Small intestine (tissue), 7 donors: ENCODE data around the gene IGSF11. TPM values are rescaled to one million over a fixed set of nuclear protein-coding genes. Genes with fewer than 3 reads are reported as not detected.
"Not testable (repeated sequence)": the region's sequence is repeated elsewhere in the genome, so short reads cannot be mapped to it uniquely, and the experiment has no call there.

ENCODE experiments used
- DNase-seq, 2 donors: peaks; one replicate each; pipeline versions ENCODE4 v3.0.0 to v3.0.0-alpha.2; 2013
- FAIRE-seq: peaks from 2 replicates; lab custom pipeline; 2012; peaks lifted over from hg19 to GRCh38; lab: Jason Lieb, UNC
- H3K27ac ChIP-seq, 3 donors: one replicate each; pipeline ENCODE4 v1.5.1; 2013; ENCODE audit warnings: low read length in 2 of 3, mild to moderate bottlenecking in 2 of 3, control low read depth in 1 of 3, inconsistent platforms in 1 of 3, low read depth in 1 of 3, moderate library complexity in 1 of 3
- H3K27me3 ChIP-seq, 3 donors: one replicate each; pipeline ENCODE4 v1.6.1; 2013; ENCODE audit warnings: low read length in 3 of 3, inconsistent platforms in 1 of 3; ENCODE audit not compliant: control insufficient read depth in 3 of 3, insufficient read depth in 3 of 3
- H3K36me3 ChIP-seq, 3 donors: one replicate each; pipeline ENCODE4 v1.6.1; 2013; ENCODE audit warnings: low read length in 3 of 3, inconsistent platforms in 1 of 3, low read depth in 1 of 3, mild to moderate bottlenecking in 1 of 3, moderate library complexity in 1 of 3; ENCODE audit not compliant: control insufficient read depth in 3 of 3, insufficient read depth in 2 of 3
- H3K4me1 ChIP-seq, 3 donors: one replicate each; pipeline ENCODE4 v1.6.1; 2013; ENCODE audit warnings: low read length in 2 of 3, inconsistent platforms in 1 of 3, low read depth in 1 of 3, mild to moderate bottlenecking in 1 of 3, moderate library complexity in 1 of 3; ENCODE audit not compliant: control insufficient read depth in 3 of 3, insufficient read depth in 2 of 3
- H3K4me3 ChIP-seq, 3 donors: one replicate each; pipeline ENCODE4 v1.5.1; 2013; ENCODE audit warnings: low read length in 3 of 3, control low read depth in 1 of 3, inconsistent platforms in 1 of 3, low read depth in 1 of 3, mild to moderate bottlenecking in 1 of 3, moderate library complexity in 1 of 3
- H3K9me3 ChIP-seq, 2 donors: one replicate each; pipeline ENCODE4 v1.6.1; 2013; ENCODE audit warnings: low read depth in 1 of 2, low read length in 1 of 2; ENCODE audit not compliant: control insufficient read depth in 2 of 2, insufficient read depth in 1 of 2
- WGBS, 3 donors: extraction: QIAGEN DNeasy Blood & Tissue Kit; methylation state at CpG; one replicate each; pipeline ENCODE4 v1.1.7; 2013; 5-methylcytosine and 5-hydroxymethylcytosine counted together
- polyA plus RNA-seq, 4 donors: library from polyadenylated mRNA; stranded (reverse) in 3 of 4; unstranded in 1 of 4; fragments of 200-250 nt in 3 of 4; fragments of 120-200 nt in 1 of 4; gene quantifications; one replicate each; pipeline versions ENCODE4 v1.2.1 to v1.2.3, GENCODE V29; 2013
- donor health status: healthy with polysubstance abuse.
- donor health status: control.
- donor health status: control.
- donor health status: Bipolar disorder and iron deficiency.
- donor health status: healthy.

Gene IGSF11
- polyA plus RNA-seq, 4 donors: 0.43 to 0.51 TPM; not detected in 2

GRCh38 chr3:118981494-118982134 lies 53.0 kb downstream of the IGSF11 start:
- H3K9me3 ChIP-seq: no peaks in the 10 kb centered on the region
- no peaks in the 10 kb centered on the region for H3K27me3 ChIP-seq
- no peak for DNase-seq
- no peaks in the 10 kb centered on the region for H3K4me1 ChIP-seq
- no peak for FAIRE-seq
- H3K4me3 ChIP-seq: no peak overlapping the region
- 76 to 82% (median 78%) methylated on average over 6 of the region's 6 CpGs for WGBS, 3 donors
- H3K27ac ChIP-seq: no peak overlapping the region
- H3K36me3 ChIP-seq: no peaks in the 10 kb centered on the region

- DNase-seq (no peak), FAIRE-seq (no peak)
- Histone ChIP-seq H3K27me3 (no peaks in the 10 kb centered on the region), H3K4me1 (no peaks in the 10 kb centered on the region), H3K4me3 (no peak overlapping the region), H3K9me3 (no peaks in the 10 kb centered on the region), H3K36me3 (no peaks in the 10 kb centered on the region), H3K27ac (no peak overlapping the region)
- 83 to 93% (median 85%) methylated on average over 2 of the region's 2 CpGs for WGBS, 3 donors
Measured at GRCh38 chr3:118980832-118981231, 53.8 kb downstream of the IGSF11 start.

- no peaks in the 10 kb centered on the region for H3K4me1 ChIP-seq
- no peak for FAIRE-seq
- 88 to 93% (median 93%) methylated on average over 5 of the region's 5 CpGs for WGBS, 3 donors
- DNase-seq: no peak
- no peaks in the 10 kb centered on the region for H3K27me3 ChIP-seq
- H3K36me3 ChIP-seq: no peaks in the 10 kb centered on the region
- H3K9me3 ChIP-seq: no peaks in the 10 kb centered on the region
- H3K4me3 ChIP-seq: no peak overlapping the region
- H3K27ac ChIP-seq: no peak overlapping the region
Measured at GRCh38 chr3:118978393-118978758, 56.3 kb downstream of the IGSF11 start.

- DNase-seq: no peak
- no peak for FAIRE-seq
- H3K4me1 ChIP-seq: no peaks in the 10 kb centered on the region
- no peaks in the 10 kb centered on the region for H3K27me3 ChIP-seq
- H3K27ac ChIP-seq: no peak overlapping the region
- no peaks in the 10 kb centered on the region for H3K36me3 ChIP-seq
- no peaks in the 10 kb centered on the region for H3K9me3 ChIP-seq
- 80 to 89% (median 88%) methylated on average over 8 of the region's 8 CpGs for WGBS, 3 donors
- H3K4me3 ChIP-seq: no peak overlapping the region
Measured at GRCh38 chr3:118977671-118978392, 56.8 kb downstream of the IGSF11 start.

GRCh38 chr3:118977118-118977517 lies 57.5 kb downstream of the IGSF11 start:
- no peak for DNase-seq
- no peak for FAIRE-seq
- H3K4me3 ChIP-seq: no peak overlapping the region

GRCh38 chr3:118975476-118975875 lies 59.2 kb downstream of the IGSF11 start:
- not testable (repeated sequence) for H3K9me3 ChIP-seq, H3K27me3 ChIP-seq, H3K27ac ChIP-seq, H3K4me1 ChIP-seq, H3K36me3 ChIP-seq, DNase-seq, FAIRE-seq, H3K4me3 ChIP-seq
- 68 to 83% (median 74%) methylated on average over 1 of the region's 1 CpG for WGBS, 3 donors

More at GRCh38 chr3:118977118-118977517, 57.5 kb downstream of the IGSF11 start:
- no peaks in the 10 kb centered on the region for H3K9me3 ChIP-seq
- no peaks in the 10 kb centered on the region for H3K36me3 ChIP-seq
- no peak overlapping the region for H3K27ac ChIP-seq
- H3K4me1 ChIP-seq: no peaks in the 10 kb centered on the region
- no peaks in the 10 kb centered on the region for H3K27me3 ChIP-seq

GRCh38 chr3:118974356-118975097 lies 60.1 kb downstream of the IGSF11 start:
- no peak for FAIRE-seq
- Histone ChIP-seq H3K4me3 (no peak overlapping the region), H3K9me3 (no peaks in the 10 kb centered on the region), H3K4me1 (no peaks in the 10 kb centered on the region), H3K27me3 (no peaks in the 10 kb centered on the region), H3K36me3 (no peaks in the 10 kb centered on the region), H3K27ac (no peak overlapping the region)
- DNase-seq: no peak
- WGBS, 3 donors: 86 to 90% (median 90%) methylated on average over 6 of the region's 6 CpGs

- Histone ChIP-seq H3K27me3 (peaks cover 0 to 2% (median 0%) of the 10 kb centered on the region in 3 donors), H3K36me3 (no peaks in the 10 kb centered on the region), H3K9me3 (no peaks in the 10 kb centered on the region), H3K4me1 (no peaks in the 10 kb centered on the region), H3K4me3 (no peak overlapping the region), H3K27ac (no peak overlapping the region)
- 78 to 88% (median 78%) methylated on average over 3 of the region's 3 CpGs for WGBS, 3 donors
- DNase-seq (no peak), FAIRE-seq (no peak)
Measured at GRCh38 chr3:118973050-118973449, 61.6 kb downstream of the IGSF11 start.
